Stimulated activated CD4-positive, alpha-beta T cell treated with anti-CD3 and anti-CD28 coated beads, Interleukin-4, amount 100 ng/mL, for 1 hour (primary cell): ENCODE results near the gene ZNF219.

Experiments
- DNase-seq: peaks from one replicate; pipeline ENCODE4 v3.0.0-alpha.2; 2020

The ZNF219 gene

DNA sequence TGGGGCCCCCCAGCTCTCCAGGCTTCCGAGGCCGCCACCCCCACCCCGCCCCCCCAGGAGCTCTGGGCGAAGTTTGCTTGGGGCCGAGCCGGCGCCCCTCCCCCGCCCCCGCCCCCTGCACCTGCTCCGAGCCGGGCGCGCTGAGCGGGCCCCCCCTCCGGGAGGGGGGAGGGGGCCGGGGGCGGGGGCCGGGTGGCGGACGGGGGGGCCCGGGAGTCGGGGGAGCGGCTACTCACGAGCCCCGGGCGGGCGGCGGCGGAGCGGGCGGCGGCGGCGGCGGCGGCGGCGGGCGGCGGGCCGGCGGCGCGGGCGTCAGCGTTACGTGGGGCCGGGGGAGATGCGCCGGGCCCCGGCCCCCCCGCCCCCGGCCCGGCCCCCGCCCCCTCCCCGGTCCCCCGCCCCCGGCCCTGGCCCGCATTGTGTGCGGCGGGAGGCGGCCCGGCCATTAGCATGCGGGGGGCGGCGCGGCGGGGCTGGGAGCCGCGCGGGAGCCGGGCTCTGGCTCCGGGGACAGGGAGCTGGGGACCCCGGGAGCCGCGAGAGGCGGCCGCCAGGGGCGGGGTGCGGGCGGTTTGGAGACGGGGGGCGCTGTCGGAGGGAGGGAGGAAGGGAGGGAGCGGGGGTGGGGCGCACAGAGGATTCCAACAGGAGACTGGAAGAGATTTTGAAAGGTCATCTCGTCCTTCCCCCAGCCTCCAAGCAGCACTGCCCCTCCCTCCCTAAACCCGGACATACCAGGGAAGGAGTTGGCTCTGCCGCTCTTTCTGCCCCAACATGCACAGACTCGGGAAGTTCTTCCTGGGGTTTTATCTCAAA is at the start of gene ZNF219:
TSS of gene ZNF219 (minus strand) at position 580 of the 816 bp plus-strand sequence. CDS start 5,064 bp downstream, outside the sequence.
- DNase-seq: peak; percentile 26

DNA sequence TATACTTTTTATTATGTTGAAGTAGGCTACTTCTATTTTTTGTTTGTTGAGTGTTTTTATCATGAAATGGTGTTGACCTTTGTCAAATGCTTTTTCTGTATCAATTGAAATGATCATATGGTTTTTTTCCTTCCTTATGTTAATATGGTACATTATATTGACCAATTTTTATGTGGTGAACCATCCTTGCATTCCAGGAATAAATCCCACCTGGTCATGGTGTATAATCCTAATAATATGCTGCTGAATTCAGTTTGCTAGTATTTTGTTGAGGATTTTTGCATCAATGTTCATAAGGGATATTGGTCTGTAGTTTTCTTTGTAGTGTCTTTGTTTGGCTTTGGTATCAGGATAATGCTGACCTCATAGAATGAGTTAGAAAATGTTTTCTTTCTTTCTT is 47.0 kb upstream of the ZNF219 start:
- no peak for DNase-seq

DNA sequence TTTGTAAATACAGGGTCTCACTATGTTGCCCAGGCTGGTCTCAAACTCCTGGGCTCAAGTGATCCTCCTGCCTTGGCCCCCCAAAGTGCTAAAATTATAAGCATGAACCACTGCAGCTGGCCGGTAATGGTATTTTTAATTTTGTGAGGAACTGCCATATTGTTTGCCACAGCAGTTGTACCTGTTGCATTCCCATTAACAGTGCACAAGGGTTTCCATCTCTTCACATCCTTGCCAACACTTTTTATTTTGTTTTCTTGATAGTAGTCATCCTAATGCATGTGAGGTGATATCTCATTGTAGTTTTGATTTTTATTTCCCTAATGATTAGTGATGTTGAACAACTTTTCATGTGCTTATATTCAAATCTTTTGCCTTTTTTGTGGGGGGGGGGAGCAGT is 43.9 kb upstream of the ZNF219 start:
- DNase-seq: no peak

DNA sequence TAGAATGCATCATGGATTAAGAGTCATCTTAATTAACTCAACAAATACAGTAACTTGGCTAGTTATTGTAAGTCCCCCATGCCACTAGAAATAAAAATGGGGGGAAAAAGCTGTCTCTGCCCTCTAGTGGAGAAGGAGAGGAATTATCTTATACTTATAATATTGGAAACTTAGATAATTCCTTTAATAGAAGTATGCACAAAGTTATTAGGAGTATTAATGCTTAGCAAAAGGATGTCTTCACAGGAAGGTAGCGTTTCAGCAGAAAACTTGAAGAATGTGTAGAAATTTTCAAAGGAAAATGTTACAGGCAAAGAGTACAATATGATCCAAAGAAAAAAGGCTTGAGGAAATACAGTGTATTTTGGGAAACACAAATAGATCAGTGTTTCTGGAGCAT is 37.6 kb upstream of the ZNF219 start:
- DNase-seq: no peak

DNA sequence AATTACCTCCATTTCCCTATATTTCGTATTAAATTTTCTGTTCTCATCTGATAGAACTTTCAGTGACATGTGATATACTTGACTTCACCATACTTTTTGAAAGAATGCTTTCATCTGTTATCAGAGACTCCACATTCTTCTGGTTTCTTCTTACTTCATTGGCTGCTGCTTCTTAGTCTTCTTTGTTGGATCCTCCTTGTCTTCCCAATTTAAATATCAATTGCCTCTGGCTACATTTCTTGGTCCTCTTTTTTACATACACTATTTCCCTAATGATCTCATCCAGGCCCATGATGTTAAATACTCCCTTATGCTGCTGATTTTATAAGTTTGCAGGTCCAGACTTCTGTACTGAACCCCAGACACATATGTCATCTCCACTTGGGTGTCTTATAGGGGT is 35.4 kb upstream of the ZNF219 start:
- DNase-seq: no peak

DNA sequence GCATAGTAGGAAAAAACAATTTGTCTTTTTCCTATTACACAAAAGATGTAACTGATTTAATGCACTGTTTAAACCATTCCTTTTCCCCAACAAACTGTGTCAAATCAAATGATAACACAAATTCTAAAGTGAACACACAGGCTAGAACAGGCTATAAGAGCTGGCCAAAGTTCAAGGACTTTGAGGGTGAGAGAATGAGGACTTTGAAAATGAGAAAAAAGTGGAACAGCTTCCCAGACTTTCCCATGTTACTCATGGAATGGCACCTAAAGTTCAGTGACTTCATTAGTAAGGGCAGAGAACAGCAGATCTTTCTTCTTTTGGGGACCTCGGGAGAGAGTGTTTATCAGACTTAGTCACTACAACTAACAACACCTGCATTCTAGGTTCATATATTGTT is 25.0 kb upstream of the ZNF219 start:
- no peak for DNase-seq

DNA sequence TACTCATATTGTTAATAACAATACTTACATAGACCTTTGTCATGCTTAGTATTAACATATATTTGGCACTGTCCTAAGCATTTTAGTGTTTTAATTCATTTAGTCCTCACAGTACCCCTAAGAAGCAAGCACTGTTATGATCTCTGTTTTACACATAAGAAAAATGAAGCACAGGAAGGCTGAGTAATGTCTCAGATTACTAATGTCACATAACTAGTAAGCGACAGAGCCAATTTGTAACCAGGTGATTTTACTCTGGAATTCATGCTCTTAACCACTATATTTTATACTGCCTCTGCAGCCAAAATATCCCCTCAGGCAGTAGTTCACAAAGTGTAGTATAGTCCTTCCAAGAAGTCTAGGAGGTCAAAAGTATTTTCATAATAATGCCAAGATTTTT is 22.7 kb upstream of the ZNF219 start:
- no peak for DNase-seq

DNA sequence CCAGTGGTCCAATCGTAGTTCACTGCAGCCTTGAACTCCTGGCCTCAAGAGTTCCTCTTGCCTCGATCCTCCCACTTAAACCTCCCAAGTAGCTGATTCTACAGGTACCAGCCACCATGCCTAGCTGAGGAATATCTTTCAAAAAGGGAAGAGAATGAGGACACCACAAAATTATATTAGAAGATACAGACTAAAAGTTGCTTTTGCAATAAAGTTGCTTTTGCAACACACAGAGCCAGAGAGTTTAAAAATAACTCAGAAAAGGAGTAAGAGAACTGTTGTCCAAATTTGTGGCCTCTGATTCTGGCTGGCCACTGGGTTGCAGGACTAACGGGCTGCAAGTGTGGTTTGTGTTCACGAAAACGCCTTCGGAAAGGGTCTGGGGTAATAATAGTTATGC is 22.2 kb upstream of the ZNF219 start:
- DNase-seq: no peak

DNA sequence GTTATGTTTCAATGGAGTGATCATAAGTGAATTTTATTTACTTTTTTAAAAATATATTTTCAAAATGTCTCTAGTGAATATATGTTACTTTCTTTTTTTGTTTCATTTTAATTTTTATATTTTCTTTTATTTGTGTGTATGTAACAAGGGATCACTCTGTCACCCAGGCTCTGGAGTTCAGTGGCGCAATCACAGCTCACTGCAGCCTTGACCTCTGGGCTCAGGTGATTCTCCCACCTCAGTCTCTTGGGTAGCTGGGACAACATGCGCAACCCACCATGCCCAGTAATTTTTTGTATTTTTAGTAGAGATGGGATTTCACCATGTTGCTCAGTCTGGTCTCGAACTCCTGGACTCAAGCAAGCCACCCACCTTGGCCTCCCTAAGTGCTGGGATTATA is 20.5 kb upstream of the ZNF219 start:
- no peak for DNase-seq

DNA sequence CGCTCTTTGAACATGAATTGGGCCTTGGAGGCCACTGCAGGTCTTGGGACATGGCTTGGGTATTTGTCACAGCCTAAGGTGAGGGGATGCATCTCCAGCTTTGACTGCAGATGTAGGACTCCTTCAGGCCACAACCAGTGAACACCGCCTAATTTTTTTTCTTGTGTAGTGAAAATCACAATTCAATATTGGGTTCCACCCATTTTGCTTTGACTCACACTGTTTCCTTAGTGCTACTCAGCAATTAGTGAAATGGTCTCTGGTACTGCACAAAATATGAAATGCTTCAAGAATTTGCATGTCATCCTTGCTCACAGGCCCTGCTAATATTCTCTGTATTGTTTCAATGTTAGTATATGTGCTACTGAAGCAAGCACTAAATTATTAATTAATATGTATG is 14.9 kb upstream of the ZNF219 start:
- DNase-seq: no peak

DNA sequence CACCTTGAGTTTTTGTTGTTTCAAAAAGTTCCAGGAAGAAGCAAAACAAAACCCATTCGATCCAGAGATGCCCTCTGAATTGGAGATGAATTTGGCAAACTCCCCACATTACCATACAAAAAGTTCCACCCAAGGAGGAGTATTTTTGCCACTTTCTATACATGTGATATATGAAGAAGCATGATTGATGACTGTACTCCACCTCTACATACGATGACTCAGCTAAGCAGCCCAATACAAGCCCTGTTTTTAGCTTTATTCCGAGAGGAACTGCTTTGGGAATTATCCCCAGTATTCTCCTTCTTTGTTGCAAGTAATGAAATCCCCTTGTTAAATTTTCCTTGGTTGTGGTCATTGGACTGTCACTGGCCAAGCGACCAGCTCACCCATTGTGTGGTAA is 13.8 kb upstream of the ZNF219 start:
- no peak for DNase-seq

DNA sequence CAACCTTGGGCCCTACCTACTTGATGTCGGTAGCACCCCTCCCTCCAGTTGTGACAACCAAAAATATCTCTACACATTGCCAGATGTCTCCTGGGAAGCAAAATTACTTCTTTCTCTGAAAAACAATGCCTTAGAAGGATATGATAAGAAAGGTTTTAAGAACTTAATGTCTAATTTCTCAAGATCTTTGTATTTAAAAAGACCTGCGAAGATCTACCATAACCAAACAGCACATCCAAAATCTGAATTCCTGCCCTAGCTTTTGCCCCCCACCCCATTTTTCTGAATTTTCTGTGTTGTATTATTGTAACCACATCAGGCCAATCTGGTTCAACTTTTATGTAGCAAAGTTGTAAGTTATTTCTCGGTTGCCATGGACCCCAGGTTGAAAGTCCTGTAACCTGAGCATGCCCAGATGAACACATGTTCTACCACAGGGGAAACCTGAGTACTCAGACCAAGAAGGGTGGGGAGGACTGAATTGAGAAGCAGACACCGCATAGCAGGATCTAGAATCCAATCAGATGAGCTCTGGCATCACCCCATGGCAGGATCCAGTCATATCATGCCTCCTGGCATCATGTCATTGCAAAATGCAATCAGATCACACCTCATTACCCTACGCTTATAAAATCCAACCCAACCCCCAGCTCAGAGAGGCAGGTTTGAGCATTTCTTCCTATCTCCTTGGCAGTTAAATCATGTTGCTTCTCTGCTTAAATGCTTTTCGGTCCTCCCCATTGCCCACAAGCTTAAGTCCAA is 11.1 kb upstream of the ZNF219 start:
- no peak for DNase-seq

DNA sequence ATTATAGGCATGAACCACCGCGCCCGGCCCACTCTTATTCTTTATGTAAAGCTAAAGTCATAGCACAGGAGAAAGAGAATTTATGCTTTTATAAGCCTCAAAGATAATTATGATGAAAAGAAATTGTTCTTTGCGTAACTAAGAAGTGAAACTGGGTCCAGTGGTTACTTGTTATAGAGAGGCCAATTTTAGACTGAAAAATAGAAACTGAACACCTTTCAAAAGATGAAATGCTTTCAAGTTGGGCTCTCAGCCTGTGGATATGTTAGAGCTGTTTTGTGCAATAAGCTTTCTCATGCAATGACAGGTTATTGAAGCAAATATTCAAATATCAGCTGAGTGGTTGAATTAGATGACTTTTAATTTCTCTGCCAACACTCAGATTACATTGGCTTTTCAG is 10.3 kb upstream of the ZNF219 start:
- DNase-seq: no peak

DNA sequence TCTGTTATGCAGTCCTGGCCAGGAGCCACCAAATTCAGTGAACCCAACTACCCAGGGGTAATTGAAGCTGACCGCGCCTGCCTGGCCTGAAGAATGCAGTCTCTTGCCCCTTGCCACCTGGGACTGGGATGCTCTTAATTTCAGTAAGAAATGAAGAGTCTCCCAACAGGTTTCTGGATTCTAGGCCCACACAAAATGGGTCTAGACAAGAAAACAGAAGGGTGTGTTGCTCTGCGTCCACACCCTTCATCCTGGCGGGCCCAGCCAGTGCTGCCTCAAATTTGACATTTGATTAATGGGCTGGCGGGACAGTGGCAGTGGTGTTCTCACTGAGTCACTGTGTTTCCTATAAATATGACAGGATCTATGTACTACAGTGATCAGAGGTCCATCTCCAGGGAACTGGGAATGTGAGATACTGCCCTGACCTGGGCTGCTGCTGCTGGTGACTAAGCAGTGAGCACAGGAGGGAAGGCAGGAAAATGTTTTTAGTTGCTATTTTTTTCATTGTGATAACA is 8.9 kb upstream of the ZNF219 start:
- no peak for DNase-seq

DNA sequence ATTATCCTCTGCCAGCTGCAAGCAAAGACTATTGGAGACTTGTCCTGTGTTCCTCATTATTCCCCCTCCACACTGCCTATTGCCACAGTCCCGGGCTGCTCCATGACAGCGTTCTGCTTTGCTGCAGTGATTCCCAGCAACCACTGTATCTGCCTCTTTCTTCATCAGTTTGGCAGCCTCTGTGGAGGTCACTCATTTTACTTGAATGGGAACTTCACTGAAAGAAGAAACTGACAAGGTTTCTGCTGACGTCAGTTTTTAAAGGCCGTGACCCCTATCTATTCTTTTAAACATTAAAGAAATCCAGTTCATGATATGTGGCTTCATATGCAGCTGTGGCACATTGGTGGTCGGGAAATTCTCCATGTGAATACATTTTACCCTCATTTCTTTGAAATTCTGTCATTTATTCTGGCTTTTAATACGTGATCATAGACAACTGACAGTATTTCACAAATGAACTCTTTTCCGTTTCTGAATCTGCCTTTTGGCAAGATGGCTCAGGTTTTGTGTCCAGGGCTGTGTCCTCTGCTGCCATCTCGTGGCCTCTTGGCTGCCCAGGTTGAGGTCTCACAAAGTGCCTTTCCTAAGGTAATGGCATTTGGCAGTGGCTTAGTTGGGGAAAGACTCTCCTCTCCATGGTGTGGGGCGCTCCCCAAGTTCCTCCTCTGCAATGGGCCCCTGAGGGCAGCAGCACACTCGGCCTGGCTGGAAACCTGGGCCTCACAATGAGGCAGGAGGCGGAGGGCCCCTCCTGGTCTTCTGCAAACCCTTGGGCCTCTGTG is 8.2 kb upstream of the ZNF219 start:
- DNase-seq: peak; percentile 79

DNA sequence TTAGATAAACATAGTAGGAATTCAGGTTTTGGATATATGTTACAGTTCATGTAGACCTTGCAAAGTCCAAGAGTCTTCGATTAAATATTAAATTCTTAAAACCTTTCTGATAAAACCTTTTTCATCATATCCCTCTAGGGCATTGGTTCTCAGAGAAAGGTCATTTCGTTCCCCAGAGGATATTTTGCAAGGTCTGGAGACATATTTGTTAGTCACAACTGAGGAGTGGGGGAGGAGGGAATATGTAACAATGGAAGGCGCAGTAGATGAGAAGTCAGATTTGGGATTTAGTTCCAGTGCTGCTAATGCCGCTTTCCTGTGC is 7.7 kb upstream of the ZNF219 start:
- DNase-seq: no peak

DNA sequence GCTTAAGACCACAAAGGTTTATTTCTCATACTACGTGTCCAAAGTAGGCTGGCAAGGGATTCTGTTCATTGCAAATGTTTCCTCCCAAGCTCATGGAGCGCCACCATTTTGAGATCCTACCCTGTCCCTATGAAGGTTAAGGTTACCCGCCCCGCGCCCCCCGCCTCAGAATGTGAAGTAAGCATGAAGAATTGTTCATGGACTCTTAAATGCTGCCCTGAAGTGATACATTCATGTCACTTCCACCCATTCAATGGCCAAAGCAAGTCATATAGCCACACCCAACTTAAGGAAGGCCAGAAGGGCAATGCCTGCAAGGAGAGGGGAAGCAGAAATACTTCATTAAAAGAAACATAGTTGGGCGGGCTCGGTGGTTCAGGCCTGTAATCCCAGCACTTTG is 6.6 kb upstream of the ZNF219 start:
- DNase-seq: no peak

DNA sequence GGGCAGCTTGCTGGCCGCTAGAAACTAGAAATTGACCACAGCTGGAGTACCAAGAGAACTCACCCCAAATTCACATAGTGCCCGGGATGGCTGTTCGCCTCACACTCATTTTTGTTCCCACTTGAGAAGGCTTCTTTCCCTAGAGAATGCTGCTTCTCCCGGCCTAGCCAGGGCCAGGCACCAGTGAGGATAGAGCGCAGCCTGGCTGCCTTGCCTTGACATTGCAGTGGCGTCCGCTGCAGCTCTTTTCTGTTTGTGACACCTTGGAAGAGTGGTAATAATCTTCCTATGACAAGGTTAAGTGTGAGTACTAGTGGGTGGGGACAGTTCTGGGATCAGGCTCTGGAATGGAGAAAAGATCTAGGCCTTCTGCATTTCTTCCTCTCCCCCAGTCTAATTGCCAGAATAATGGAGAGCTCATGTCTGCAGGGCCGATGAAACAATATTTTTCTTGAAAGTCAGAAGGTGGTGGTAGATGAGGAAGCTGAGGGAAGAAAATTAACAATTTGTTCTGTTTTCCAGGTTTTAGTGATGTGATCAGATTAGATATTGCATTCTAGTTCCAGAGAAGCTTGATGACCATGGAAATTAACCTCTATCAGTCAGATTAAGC is 6.1 kb upstream of the ZNF219 start:
- DNase-seq: peak; percentile 65

DNA sequence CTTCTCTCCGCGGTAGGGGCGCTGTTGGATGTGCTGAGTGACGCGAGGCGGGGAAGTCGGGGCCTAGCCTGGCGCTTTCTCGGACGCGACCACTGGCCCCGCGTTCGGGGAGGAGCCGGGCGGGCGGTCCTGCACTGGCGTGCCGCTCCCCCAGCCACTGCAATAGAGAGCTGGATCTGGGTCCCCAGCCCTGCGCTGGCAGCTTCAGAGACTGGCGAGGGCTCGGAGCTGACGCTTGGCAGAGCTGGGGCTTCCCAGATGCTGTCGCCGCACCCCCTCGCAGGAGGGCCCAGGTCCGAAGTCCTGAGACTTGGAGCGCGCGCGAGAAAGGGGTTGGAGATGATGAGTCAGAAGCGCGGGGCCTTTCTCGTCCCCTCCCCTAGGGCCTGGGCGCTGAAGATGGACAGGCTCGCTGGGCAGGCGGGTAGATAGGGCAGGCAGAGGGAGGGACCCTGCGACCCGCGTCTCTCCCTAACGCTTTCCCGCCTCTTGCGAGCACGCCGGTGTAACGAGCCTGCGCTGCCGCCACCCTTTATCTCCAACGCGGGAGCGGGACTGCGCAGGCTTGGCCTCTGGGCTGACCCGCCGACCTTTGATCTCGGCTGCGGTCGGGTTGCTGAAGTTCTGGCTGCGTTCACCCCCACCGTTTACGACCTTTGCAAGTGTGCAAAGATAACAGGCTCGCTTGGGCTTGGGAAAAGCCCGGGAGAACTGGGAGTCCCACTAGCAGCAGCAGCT is 5.4 kb upstream of the ZNF219 start:
- peak; percentile 93 for DNase-seq

DNA sequence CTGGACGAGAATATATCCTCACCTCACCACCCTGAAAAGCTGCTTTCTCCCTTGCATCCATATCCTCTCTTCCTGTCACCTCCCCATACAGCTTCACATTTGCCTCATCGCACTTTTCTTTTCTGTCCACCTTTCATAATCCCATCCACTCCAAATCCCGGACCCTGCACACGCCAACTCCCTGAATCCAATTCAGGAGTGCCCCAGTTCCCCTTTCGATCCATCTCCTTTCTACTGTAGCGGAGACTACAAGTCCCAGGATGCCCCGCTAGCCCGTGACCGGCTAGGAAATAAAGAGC is 4.9 kb upstream of the ZNF219 start:
- DNase-seq: no peak

DNA sequence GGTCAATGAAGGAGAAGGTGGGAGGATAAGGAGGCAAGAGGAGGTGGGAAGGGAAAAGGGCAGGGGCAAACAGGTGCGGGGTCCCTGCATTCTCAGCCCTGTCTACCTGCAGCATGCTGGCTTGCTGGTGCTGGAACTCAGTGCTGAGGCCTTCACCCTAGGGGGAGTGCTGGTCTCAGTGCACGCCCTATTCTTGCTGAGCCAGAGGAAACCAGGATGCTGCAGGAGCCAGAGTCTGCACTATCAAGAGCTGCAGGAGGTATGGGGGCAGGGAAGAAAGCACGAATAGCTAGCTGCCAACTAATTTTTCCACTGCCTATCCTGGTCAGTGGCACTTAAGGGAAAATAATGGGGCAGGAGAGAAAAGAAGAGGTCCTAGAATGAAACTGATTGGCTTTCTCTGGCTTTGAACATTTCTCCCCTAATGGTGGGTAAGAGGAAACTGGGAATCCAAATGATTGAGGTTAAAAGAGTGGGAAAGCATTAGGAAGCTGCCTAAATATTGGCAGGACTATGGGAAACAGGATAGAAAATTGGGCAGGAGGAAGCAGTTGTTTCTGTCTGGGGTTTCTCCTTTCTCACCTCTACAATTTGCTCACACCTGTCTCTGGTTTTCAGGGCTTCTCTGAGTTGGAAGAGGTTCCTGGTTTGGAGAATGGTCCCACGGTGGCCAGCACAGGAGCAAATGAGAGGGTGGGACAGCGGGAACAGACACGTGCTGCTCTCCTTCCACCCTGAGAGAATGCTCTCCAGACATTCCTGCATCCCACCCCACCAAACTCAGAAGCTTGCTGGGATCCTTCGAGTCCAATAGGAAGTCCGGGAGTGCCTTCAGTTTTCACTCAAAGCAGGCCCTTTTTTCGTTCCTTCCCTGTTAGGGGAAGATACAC is 4.3 kb upstream of the ZNF219 start:
- no peak for DNase-seq
